ENCODE measurements around the gene TAPBP. TPM values are rescaled to one million over a fixed set of nuclear protein-coding genes. Genes with fewer than 3 reads are reported as not detected.

The TAPBP gene
- total RNA-seq, 2 experiments from 2014 or later, result 207 to 235 TPM

GRCh38 chr6:33316603-33317418 lies 2.9 kb upstream of the TAPBP start:
- Mint-ChIP-seq H3K4me3 (peak overlapping the region; percentile 90), H3K27ac (peak overlapping the region; percentile 70), H3K9me3 (ENCODE audit: low read depth) (no peaks in the 10 kb centered on the region), H3K27me3 (no peaks in the 10 kb centered on the region), H3K36me3 (peaks cover 44% of the 10 kb centered on the region), H3K4me1 (peaks cover 77% of the 10 kb centered on the region)
- CTCF ChIA-PET, result interaction anchor here (0.6 to 3.5 kb wide), 7 partner anchors 15 to 1108 kb away, joined by 3 to 21 read pairs (median 7); partner anchors contain the start of genes B3GALT4, PFDN6, RGL2 and RPS18
- no peak for ATAC-seq
- peak; percentile 50 for DNase-seq

- H3K27me3 Mint-ChIP-seq, result no peaks in the 10 kb centered on the region
- H3K36me3 Mint-ChIP-seq, result peaks cover 42% of the 10 kb centered on the region
- DNase-seq (no peak), ATAC-seq (no peak)
- H3K27ac Mint-ChIP-seq, result no peak overlapping the region
- CTCF ChIA-PET, result no interaction called here
- peak overlapping the region; percentile 90 for H3K4me3 Mint-ChIP-seq
- no peaks in the 10 kb centered on the region for H3K9me3 Mint-ChIP-seq (ENCODE audit: low read depth)
- peaks cover 75% of the 10 kb centered on the region for H3K4me1 Mint-ChIP-seq
Measured at GRCh38 chr6:33315793-33316602, 2.1 kb upstream of the TAPBP start.

GRCh38 chr6:33314943-33315792 lies 1.3 kb upstream of the TAPBP start:
- H3K36me3 Mint-ChIP-seq, result peaks cover 40% of the 10 kb centered on the region
- peaks cover 70% of the 10 kb centered on the region for H3K4me1 Mint-ChIP-seq
- H3K27ac Mint-ChIP-seq, result peak overlapping the region; percentile 99
- CTCF ChIA-PET, result no interaction called here
- H3K9me3 Mint-ChIP-seq (ENCODE audit: low read depth), result no peaks in the 10 kb centered on the region
- no peaks in the 10 kb centered on the region for H3K27me3 Mint-ChIP-seq
- ATAC-seq, result no peak
- H3K4me3 Mint-ChIP-seq, result peak overlapping the region; percentile 98
- DNase-seq, result peak; percentile 45

GRCh38 chr6:33314515-33314942 lies 651 bp upstream of the TAPBP start:
- peak; percentile 34 for ATAC-seq
- H3K27me3 Mint-ChIP-seq, result no peaks in the 10 kb centered on the region
- peaks cover 67% of the 10 kb centered on the region for H3K4me1 Mint-ChIP-seq
- H3K27ac Mint-ChIP-seq, result peak overlapping the region; percentile 99
- peak overlapping the region; percentile 98 for H3K4me3 Mint-ChIP-seq
- CTCF ChIA-PET, result no interaction called here
- H3K9me3 Mint-ChIP-seq (ENCODE audit: low read depth), result no peaks in the 10 kb centered on the region
- H3K36me3 Mint-ChIP-seq, result peaks cover 35% of the 10 kb centered on the region
- DNase-seq, result peak; percentile 87

- Mint-ChIP-seq H3K4me1 (peaks cover 62% of the 10 kb centered on the region), H3K9me3 (ENCODE audit: low read depth) (no peaks in the 10 kb centered on the region), H3K36me3 (peaks cover 33% of the 10 kb centered on the region), H3K27me3 (no peaks in the 10 kb centered on the region), H3K27ac (peak overlapping the region; percentile 99), H3K4me3 (peak overlapping the region; percentile 98)
- ATAC-seq (peak; percentile 2), DNase-seq (peak; percentile 66)
- CTCF ChIA-PET, result interaction anchor here (1.6 to 4.3 kb wide), 5 partner anchors 13 to 113 kb away, joined by 8 to 37 read pairs (median 12); partner anchors contain the start of genes B3GALT4, PFDN6, RGL2 and WDR46
Measured at GRCh38 chr6:33313105-33313708, 671 bp downstream of the TAPBP start.

GRCh38 chr6:33312361-33313104 lies 1.3 kb downstream of the TAPBP start:
- CTCF ChIA-PET, result interaction anchor here (1.6 to 4.3 kb wide), 5 partner anchors 13 to 113 kb away, joined by 8 to 37 read pairs (median 12); partner anchors contain the start of genes B3GALT4, PFDN6, RGL2 and WDR46
- peak overlapping the region; percentile 98 for H3K4me3 Mint-ChIP-seq
- H3K27ac Mint-ChIP-seq, result peak overlapping the region; percentile 99
- H3K36me3 Mint-ChIP-seq, result peaks cover 32% of the 10 kb centered on the region
- peak; percentile 45 for ATAC-seq
- peaks cover 58% of the 10 kb centered on the region for H3K4me1 Mint-ChIP-seq
- no peaks in the 10 kb centered on the region for H3K9me3 Mint-ChIP-seq (ENCODE audit: low read depth)
- H3K27me3 Mint-ChIP-seq, result no peaks in the 10 kb centered on the region
- peak; percentile 91 for DNase-seq

- no peak overlapping the region for H3K27ac Mint-ChIP-seq
- CTCF ChIA-PET, result interaction anchor here (1.2 kb wide), 1 partner anchor 101 kb away, joined by 3 read pairs; no protein-coding TSS in a partner anchor
- H3K36me3 Mint-ChIP-seq, result peaks cover 55% of the 10 kb centered on the region
Measured at GRCh38 chr6:33306356-33306755, 7.5 kb downstream of the TAPBP start.

GRCh38 chr6:33305052-33305451 lies 8.8 kb downstream of the TAPBP start:
- no peak overlapping the region for H3K4me3 Mint-ChIP-seq
- DNase-seq (no peak), ATAC-seq (no peak)
- H3K4me1 Mint-ChIP-seq, result peaks cover 33% of the 10 kb centered on the region
- CTCF ChIA-PET, result interaction anchor here (0.7 kb wide), 1 partner anchor 16 kb away, joined by 3 read pairs; the partner anchor contains the start of genes PFDN6 and WDR46
- H3K36me3 Mint-ChIP-seq, result peaks cover 56% of the 10 kb centered on the region
- H3K27me3 Mint-ChIP-seq, result no peaks in the 10 kb centered on the region
- no peaks in the 10 kb centered on the region for H3K9me3 Mint-ChIP-seq (ENCODE audit: low read depth)
- H3K27ac Mint-ChIP-seq, result no peak overlapping the region

More at GRCh38 chr6:33306356-33306755, 7.5 kb downstream of the TAPBP start:
- Mint-ChIP-seq H3K4me3 (no peak overlapping the region), H3K27me3 (no peaks in the 10 kb centered on the region), H3K4me1 (peaks cover 32% of the 10 kb centered on the region), H3K9me3 (ENCODE audit: low read depth) (no peaks in the 10 kb centered on the region)
- DNase-seq (no peak), ATAC-seq (no peak)

GRCh38 chr6:33304216-33304615 lies 9.7 kb downstream of the TAPBP start:
- peaks cover 36% of the 10 kb centered on the region for H3K4me1 Mint-ChIP-seq
- DNase-seq, result no peak
- no peak overlapping the region for H3K27ac Mint-ChIP-seq
- H3K4me3 Mint-ChIP-seq, result no peak overlapping the region
- CTCF ChIA-PET, result no interaction called here
- H3K27me3 Mint-ChIP-seq, result no peaks in the 10 kb centered on the region
- H3K36me3 Mint-ChIP-seq, result peaks cover 62% of the 10 kb centered on the region
- no peaks in the 10 kb centered on the region for H3K9me3 Mint-ChIP-seq (ENCODE audit: low read depth)
- ATAC-seq, result no peak

GRCh38 chr6:33301877-33302276 lies 12.0 kb downstream of the TAPBP start:
- H3K9me3 Mint-ChIP-seq (ENCODE audit: low read depth), result no peaks in the 10 kb centered on the region
- DNase-seq (no peak), ATAC-seq (no peak)
- no peak overlapping the region for H3K4me3 Mint-ChIP-seq
- H3K36me3 Mint-ChIP-seq, result peaks cover 48% of the 10 kb centered on the region
- H3K27ac Mint-ChIP-seq, result no peak overlapping the region
- CTCF ChIA-PET, result interaction anchor here (1.1 to 5.4 kb wide), 5 partner anchors 10 to 43 kb away, joined by 3 to 37 read pairs (median 4); partner anchors contain the start of genes B3GALT4, PFDN6, TAPBP and WDR46
- H3K27me3 Mint-ChIP-seq, result no peaks in the 10 kb centered on the region
- H3K4me1 Mint-ChIP-seq, result peaks cover 37% of the 10 kb centered on the region

- DNase-seq (peak; percentile 95), ATAC-seq (peak; percentile 85)
- Mint-ChIP-seq H3K9me3 (ENCODE audit: low read depth) (no peaks in the 10 kb centered on the region), H3K4me3 (peak overlapping the region; percentile 90), H3K36me3 (peaks cover 35% of the 10 kb centered on the region), H3K27ac (peak overlapping the region; percentile 99), H3K4me1 (peaks cover 34% of the 10 kb centered on the region), H3K27me3 (no peaks in the 10 kb centered on the region)
- CTCF ChIA-PET, result interaction anchor here (0.8 to 5.4 kb wide), 16 partner anchors 9 to 286 kb away, joined by 3 to 37 read pairs (median 6); partner anchors contain the start of genes B3GALT4, PFDN6, RPS18 and TAPBP
Measured at GRCh38 chr6:33299237-33299944, 14.5 kb downstream of the TAPBP start.
